ENCODE results near the gene CSK.

Gene CSK

DNA sequence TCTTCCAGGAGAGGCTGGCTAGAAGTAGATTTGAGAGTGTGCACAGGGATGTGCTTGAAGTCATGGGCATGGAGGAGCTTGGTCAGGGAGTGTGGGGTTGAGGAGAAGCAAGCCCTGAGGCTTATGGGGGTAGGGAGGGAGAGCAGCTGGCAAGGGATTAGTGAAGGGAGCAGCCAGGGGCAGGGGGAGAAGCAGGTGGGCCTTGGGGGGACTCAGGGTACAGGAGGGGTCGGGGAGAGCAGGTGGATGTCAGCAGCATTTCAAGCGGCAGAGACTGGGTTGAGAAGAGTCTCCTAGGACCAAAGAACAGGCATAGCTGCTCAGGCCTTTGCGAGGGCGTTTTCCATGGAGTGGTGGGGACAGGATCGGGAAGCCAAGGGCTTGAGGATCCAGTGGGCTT, 27.4 kb downstream of the CSK start:
- DNase-seq (ENCODE audit: insufficient read length, low spot score) (no peak), FAIRE-seq (no peak)
- TF ChIP-seq POLR2A (IDR thresholded peaks at IDR 0.05; ENCODE audit: low read depth, low read length) = no peak

DNA sequence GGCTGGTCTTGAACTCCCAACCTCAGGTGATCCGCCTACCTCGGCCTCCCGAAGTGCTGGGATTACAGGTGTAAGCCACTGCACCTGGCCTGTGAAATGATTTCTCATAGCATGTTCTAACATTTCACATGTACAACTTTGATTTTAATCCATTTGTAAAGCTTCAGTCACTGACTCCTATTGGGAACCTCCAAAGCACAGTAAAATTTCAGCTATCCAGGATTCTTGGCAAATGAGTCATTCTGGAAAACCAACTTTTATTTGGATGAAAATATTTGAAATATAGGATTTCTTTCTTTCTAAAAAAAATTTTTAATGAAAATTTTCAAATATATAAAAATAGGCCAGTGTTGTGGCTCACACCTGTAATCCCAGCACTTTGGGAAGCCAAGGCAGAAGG, 28.1 kb downstream of the CSK start:
- DNase-seq (ENCODE audit: insufficient read length, low spot score) (no peak), FAIRE-seq (no peak)
- no peak for TF ChIP-seq POLR2A (IDR thresholded peaks at IDR 0.05; ENCODE audit: low read depth, low read length)

DNA sequence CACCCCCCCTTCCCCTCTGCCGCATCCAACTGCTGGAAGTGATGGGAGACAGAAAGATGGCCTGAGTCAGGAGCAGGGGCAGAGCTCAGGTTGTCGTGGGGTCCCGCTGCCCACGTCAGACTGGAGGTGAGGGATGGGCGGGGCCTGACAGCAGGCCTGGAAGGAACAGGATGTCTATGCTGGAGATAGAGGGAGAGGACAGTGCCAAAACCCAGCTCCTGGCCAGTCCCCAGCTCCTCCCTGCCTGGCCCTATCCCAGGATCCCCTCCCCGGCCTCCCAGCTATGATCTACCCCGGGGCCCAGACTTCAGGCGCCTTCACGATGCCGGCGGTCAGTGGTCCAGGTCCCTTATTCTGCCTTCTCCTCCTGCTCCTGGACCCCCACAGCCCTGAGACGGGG, 30.7 kb downstream of the CSK start, which contains the start of gene LMAN1L:
Gene LMAN1L (plus strand): TSS at position 303 of the 400 bp plus-strand sequence. CDS start 20 bp downstream, at position 323.
- no peak for TF ChIP-seq POLR2A (IDR thresholded peaks at IDR 0.05; ENCODE audit: low read depth, low read length)
- no peak for DNase-seq (ENCODE audit: insufficient read length, low spot score)
- no peak for FAIRE-seq

DNA sequence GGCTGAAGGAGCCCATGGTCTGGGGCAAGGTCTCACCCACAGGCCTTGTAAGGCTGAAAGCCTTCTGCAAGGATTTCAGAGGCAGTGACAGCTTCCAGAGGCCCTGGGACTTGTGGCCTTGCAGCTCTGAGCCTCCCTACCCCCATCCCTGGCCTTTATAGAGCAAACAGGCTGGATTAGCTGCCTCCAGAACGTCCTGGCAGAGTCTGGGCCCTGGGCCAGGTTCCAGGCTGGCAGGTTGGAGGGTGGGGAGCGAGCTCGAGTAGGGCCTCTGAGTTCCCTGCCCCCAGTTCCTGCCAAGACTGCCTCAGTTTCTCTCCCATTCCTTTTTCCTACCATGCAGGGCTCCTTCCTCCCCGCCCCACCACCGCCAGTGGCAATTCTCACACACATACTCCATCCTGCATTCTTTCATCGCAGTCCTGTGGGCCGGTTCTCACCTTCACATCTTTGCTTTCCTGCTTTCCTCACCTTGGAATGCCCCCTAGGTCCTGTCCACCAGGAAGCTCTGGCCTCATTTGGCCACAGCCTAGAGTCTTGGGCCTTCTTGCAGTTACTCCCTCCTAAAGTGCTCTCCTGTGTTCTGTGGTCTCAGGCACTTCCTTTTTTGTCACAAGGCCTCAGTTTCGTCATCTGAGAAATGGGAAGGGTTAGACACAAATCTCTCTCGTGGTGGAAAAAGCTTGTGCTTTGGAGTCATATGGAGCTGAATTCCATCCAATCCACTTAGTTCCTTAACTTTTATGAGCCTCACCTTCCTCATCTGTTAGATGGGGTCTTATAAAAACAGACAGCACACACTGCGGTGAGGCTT, 33.4 kb downstream of the CSK start:
- DNase-seq (ENCODE audit: insufficient read length, low spot score) (no peak), FAIRE-seq (no peak)
- TF ChIP-seq POLR2A (IDR thresholded peaks at IDR 0.05; ENCODE audit: low read depth, low read length) = no peak

DNA sequence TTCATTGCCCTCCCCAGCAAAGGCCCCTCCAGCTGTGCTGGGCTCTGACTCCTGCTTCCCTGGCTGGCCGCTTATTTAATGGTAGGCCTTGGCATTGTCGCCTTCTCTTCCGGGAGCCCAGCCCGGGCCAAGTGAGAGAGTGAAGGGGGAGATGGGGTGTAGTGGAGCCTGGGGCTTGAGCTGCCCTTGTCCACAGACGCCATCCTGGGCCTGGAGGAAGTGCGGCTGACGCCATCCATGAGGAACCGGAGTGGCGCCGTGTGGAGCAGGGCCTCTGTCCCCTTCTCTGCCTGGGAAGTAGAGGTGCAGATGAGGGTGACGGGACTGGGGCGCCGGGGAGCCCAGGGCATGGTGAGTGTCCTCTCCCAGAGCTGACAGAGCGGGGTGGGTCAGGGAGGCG, 34.1 kb downstream of the CSK start:
- FAIRE-seq = no peak
- TF ChIP-seq POLR2A (IDR thresholded peaks at IDR 0.05; ENCODE audit: low read depth, low read length) = no peak
- no peak for DNase-seq (ENCODE audit: insufficient read length, low spot score)

DNA sequence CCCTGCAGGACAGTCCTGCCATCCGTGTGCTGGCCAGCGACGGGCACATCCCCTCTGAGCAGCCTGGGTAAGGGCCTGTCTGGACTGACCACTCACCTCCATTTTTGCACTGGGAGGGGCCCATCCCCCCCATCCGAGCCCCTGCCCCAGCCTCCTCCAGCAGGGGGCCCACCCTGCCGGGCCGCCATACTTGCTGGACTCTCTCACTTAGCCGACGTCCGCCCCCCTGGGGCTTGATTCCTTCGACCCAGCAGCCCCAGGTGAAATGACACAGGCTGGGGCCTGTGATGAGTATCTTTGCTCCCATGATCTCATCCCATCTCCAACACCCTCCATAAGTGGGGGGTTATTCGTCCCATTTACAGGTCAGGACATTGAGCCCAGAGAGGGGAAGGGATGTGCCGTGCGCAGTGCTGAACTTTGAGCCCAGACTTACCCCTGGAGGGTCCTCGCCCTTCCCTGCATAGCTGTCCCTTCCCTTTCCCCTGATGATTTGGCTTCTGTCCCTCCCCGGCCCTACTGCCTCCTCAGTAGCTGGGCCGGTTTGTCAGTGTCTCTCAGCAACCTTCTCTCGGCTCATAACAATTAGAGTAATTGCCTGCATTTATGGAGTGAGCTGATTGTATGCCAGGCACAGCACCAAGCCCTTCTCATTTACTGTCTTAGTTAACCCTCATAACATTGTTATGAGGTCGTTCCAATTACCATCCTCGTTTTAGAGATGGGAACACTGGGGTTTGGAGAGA, 34.9 kb downstream of the CSK start:
- FAIRE-seq = no peak
- no peak for TF ChIP-seq POLR2A (IDR thresholded peaks at IDR 0.05; ENCODE audit: low read depth, low read length)
- no peak for DNase-seq (ENCODE audit: insufficient read length, low spot score)

DNA sequence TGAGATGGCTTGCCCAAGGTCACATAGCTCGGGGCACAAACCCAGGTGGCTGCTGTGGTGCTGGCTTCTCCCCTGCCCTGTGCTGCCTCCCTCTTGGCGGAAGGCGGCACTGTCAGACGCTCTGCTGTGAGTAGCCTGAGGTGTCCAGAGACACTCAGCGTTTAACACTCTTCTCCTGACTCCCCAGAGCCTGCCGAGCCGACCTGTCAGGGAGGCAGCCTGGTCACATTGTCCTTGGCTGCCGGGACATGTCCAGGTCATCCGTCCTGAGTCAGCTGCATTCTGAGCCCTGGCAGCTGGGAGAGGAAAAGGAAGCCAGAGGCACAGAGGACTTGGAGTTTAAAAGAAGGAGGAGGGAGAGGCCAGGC, 35.5 kb downstream of the CSK start:
- FAIRE-seq (no peak), DNase-seq (ENCODE audit: insufficient read length, low spot score) (no peak)
- TF ChIP-seq POLR2A (IDR thresholded peaks at IDR 0.05; ENCODE audit: low read depth, low read length) = no peak

DNA sequence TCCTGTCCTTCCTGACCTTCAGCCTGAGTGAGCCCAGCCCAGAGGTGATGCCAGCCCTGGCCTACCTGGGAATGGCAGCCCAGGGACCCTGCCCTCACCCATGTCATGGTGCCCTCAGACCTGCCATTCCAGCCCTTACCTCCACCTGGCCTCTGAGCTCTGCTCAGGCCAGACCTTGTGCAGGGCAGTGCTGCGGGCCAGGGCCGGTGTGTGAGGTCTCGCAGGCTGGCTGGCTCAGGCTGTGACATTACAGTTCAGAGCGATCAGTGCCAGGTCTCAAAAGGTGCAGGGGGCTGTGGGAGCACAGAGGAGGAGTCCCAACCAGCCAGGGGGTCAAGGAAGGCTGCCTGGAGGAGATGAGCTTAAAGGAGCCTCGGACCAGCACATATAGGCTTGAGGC, 38.2 kb downstream of the CSK start:
- FAIRE-seq (no peak), DNase-seq (ENCODE audit: insufficient read length, low spot score) (no peak)
- TF ChIP-seq POLR2A (IDR thresholded peaks at IDR 0.05; ENCODE audit: low read depth, low read length) = no peak

DNA sequence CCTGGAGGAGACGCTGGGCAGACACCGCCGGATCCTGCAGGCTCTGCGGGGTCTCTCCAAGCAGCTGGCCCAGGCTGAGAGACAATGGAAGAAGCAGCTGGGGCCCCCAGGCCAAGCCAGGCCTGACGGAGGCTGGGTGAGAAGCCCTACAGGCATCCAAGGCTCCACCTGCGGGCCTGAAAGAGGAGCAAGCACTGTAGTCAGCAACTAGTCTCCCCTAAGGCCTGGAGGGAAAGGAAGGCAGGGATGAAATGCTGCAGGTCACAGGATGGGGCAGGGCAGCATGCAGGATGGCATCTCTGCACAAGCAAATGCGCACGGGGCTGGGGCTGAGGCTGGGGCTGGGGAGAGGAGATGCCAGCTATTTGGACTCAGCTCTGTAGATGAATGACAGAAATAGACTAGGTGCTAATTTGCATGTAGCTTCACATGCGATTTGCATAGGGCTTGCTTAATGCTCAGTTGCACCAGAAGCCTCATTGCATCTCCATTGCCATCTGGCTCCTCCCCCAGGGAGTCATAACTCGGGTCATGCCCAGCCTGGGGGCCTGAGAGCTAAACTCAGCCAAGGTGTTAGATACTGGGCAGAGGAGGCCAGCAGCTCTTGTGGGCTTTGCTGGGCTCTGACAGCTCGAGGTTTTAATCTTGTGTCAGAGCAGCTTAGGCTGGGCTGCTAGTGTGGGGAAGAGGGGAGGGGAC, 39.4 kb downstream of the CSK start:
- FAIRE-seq = no peak
- TF ChIP-seq POLR2A (IDR thresholded peaks at IDR 0.05; ENCODE audit: low read depth, low read length) = no peak
- no peak for DNase-seq (ENCODE audit: insufficient read length, low spot score)

DNA sequence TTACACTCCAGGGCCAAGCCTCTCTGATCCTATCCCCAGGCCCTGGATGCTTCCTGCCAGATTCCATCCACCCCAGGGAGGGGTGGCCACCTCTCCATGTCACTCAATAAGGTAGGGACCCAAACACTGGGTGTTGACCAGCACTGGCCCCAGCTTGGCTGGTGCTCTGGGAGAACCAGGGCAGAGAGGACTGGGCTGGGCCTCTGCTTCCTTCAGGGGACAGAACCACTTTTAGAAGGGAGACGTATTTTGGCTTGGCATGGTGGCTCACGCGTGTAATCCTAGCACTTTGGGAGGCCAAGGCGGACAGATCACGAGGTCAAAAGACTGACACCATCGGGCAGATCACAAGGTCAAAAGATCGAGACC, 39.9 kb downstream of the CSK start:
- no peak for FAIRE-seq
- no peak for DNase-seq (ENCODE audit: insufficient read length, low spot score)
- no peak for TF ChIP-seq POLR2A (IDR thresholded peaks at IDR 0.05; ENCODE audit: low read depth, low read length)

DNA sequence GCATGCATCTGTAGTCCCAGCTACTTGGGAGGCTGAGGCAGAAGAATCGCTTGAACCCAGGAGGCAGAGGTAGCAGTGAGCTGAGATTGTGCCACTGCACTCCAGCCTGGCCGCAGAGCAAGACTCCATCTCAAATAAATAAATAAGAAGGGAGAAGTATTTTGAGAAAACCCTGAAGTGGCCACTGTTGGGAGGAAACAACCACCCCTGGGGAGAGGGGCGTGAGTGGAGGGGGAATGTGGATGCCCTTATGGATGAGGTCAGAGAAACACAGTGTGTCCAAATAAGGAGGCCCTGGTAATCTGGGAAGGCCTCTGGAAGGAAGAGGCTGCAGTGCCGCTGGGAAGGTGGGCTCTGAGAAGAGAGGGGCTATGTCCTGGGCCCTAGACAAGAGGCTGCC, 40.4 kb downstream of the CSK start:
- FAIRE-seq (no peak), DNase-seq (ENCODE audit: insufficient read length, low spot score) (no peak)

DNA sequence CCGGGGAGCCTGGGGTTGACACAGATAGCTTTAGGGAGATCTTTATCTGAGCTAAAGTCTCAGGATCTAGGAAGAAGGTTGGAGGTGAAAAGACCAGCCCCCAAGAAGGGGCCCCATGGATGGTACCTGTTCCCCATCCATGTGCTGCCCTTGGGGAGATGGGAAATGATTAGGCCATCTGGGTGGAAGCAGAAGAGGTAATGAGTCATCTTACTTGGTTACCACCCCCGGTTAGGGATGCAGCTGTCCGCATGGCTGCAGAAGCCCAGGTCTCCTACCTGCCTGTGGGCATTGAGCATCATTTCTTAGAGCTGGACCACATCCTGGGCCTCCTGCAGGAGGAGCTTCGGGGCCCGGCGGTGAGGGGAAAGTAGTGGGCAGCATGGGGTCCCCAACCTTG, 41.4 kb downstream of the CSK start:
- TF ChIP-seq POLR2A (IDR thresholded peaks at IDR 0.05; ENCODE audit: low read depth, low read length) = no peak
- FAIRE-seq = no peak
- no peak for DNase-seq (ENCODE audit: insufficient read length, low spot score)

More for the DNA sequence above, 40.4 kb downstream of the CSK start:
- TF ChIP-seq POLR2A (IDR thresholded peaks at IDR 0.05; ENCODE audit: low read depth, low read length) = no peak

DNA sequence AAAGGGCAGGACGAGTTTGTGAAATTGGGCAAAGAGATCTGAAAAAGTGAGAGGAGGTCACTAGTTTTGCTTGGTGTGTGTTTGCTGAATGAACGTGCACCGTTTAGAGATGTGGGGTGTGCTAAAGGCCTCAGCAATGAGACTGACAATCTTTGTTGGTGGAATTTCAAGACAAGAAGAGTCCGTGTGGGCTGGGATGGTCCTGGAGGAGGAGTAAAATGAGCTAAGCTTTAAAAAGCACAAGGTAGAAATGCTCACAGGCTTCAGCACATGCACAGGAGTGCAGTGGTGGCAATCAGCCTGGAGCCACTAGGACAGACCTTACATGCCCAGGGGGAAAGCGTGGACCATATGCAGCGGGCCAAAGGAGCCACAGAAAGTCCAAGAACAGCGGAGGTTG, 43.1 kb downstream of the CSK start:
- FAIRE-seq = no peak
- no peak for TF ChIP-seq POLR2A (IDR thresholded peaks at IDR 0.05; ENCODE audit: low read depth, low read length)
- no peak for DNase-seq (ENCODE audit: insufficient read length, low spot score)

DNA sequence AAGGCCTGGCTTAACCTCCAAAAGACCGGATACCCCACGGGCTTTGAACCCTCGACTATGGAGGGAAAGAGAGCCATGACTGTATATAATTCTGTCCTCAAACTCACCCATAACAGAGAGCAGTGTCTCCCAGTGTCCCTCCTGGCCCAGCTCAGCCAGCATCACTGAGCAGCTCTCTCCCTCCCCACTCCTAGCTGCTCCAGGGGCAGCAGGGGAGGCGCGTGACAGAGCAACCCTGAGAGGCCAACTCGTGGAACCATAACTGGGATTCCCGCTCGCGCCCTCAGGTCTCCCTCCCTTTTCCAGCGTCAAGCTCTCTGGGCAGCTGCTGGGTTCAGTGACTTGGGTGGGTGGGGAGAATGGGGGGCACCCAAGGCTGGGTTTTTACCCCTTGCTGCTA, 44.0 kb downstream of the CSK start:
- DNase-seq (ENCODE audit: insufficient read length, low spot score) = no peak
- TF ChIP-seq POLR2A (IDR thresholded peaks at IDR 0.05; ENCODE audit: low read depth, low read length) = no peak
- FAIRE-seq = no peak
